ENCODE results near the gene WNT3A.

The WNT3A gene

GRCh38 chr1:228059634-228060457 lies 53.0 kb downstream of the WNT3A start:
- peak overlapping the region; percentile 64 for H3K4me3 Mint-ChIP-seq
- peaks cover 30% of the 10 kb centered on the region for H3K9me3 Mint-ChIP-seq
- no peak overlapping the region for H3K27ac Mint-ChIP-seq
- DNase-seq: peak; percentile 94
- peaks cover 70% of the 10 kb centered on the region for H3K27me3 Mint-ChIP-seq (ENCODE audit: low read depth, poor library complexity)
- H3K36me3 Mint-ChIP-seq (ENCODE audit: low read depth): no peaks in the 10 kb centered on the region
- peaks cover 6% of the 10 kb centered on the region for H3K4me1 Mint-ChIP-seq
- no peak for TF ChIP-seq CTCF (IDR thresholded peaks at IDR 0.05)

DNA sequence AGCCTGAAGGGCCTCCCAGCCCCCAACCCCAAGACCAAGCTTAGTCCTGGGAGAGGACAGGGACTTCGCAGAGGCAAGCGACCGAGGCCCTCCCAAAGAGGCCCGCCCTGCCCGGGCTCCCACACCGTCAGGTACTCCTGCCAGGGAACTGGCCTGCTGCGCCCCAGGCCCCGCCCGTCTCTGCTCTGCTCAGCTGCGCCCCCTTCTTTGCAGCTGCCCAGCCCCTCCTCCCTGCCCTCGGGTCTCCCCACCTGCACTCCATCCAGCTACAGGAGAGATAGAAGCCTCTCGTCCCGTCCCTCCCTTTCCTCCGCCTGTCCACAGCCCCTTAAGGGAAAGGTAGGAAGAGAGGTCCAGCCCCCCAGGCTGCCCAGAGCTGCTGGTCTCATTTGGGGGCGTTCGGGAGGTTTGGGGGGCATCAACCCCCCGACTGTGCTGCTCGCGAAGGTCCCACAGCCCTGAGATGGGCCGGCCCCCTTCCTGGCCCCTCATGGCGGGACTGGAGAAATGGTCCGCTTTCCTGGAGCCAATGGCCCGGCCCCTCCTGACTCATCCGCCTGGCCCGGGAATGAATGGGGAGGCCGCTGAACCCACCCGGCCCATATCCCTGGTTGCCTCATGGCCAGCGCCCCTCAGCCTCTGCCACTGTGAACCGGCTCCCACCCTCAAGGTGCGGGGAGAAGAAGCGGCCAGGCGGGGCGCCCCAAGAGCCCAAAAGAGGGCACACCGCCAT lies 53.8 kb downstream of the WNT3A start:
- TF ChIP-seq CTCF (IDR thresholded peaks at IDR 0.05): no peak
- no peaks in the 10 kb centered on the region for H3K36me3 Mint-ChIP-seq (ENCODE audit: low read depth)
- H3K4me3 Mint-ChIP-seq: peak overlapping the region; percentile 68
- H3K4me1 Mint-ChIP-seq: peaks cover 6% of the 10 kb centered on the region
- H3K27me3 Mint-ChIP-seq (ENCODE audit: low read depth, poor library complexity): peaks cover 65% of the 10 kb centered on the region
- DNase-seq: peak; percentile 38
- H3K27ac Mint-ChIP-seq: no peak overlapping the region
- peaks cover 26% of the 10 kb centered on the region for H3K9me3 Mint-ChIP-seq

- TF ChIP-seq CTCF (IDR thresholded peaks at IDR 0.05): no peak
- Mint-ChIP-seq H3K27me3 (ENCODE audit: low read depth, poor library complexity) (peaks cover 55% of the 10 kb centered on the region), H3K4me1 (peaks cover 9% of the 10 kb centered on the region), H3K36me3 (ENCODE audit: low read depth) (no peaks in the 10 kb centered on the region), H3K9me3 (peaks cover 17% of the 10 kb centered on the region), H3K27ac (no peak overlapping the region), H3K4me3 (peak overlapping the region; percentile 68)
- DNase-seq: no peak
These were observed 54.8 kb downstream of the WNT3A start for GRCh38 chr1:228061411-228062084.

DNA sequence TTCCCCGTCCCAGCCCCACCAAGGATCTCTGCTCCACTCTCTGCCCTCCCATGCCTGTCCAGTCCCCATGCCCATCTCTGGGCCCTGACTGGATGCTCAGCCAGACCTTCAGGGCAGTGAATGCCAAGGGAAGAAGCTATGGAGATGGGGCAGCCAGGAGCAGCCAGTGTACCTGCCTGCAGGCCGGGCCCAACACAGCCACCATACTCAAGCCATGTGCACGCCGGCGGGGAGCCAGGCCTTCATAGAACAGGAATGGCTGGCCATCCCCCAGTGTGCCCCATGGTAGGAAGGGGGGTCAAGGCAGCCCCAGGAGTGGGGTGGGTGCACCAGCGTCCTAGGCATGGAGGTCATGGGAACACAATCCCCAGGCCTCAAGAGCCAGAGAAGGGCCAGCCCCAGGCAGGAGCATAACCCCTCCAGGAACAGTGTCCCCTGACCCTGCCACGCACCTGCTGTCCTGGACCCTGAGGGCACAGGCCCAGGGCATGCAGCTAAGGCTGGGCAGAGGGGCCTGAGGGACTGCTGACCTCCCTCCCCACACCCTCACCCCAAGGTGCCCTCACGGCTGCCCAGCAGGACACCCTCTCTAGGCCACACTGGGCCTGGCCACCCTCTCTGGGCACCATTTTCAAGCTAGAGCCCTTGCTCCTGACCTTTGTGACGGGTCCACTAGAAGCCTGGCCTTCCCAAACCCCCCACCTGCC lies 55.4 kb downstream of the WNT3A start:
- no peak for DNase-seq
- TF ChIP-seq CTCF (IDR thresholded peaks at IDR 0.05): no peak
- no peak overlapping the region for H3K4me3 Mint-ChIP-seq
- peaks cover 12% of the 10 kb centered on the region for H3K9me3 Mint-ChIP-seq
- H3K36me3 Mint-ChIP-seq (ENCODE audit: low read depth): no peaks in the 10 kb centered on the region
- peaks cover 48% of the 10 kb centered on the region for H3K27me3 Mint-ChIP-seq (ENCODE audit: low read depth, poor library complexity)
- peaks cover 12% of the 10 kb centered on the region for H3K4me1 Mint-ChIP-seq
- no peak overlapping the region for H3K27ac Mint-ChIP-seq

- Mint-ChIP-seq H3K4me3 (no peak overlapping the region), H3K27me3 (ENCODE audit: low read depth, poor library complexity) (peaks cover 43% of the 10 kb centered on the region), H3K4me1 (peaks cover 12% of the 10 kb centered on the region), H3K27ac (no peak overlapping the region), H3K9me3 (peaks cover 6% of the 10 kb centered on the region), H3K36me3 (ENCODE audit: low read depth) (no peaks in the 10 kb centered on the region)
- no peak for DNase-seq
- TF ChIP-seq CTCF (IDR thresholded peaks at IDR 0.05): no peak
These were observed 56.0 kb downstream of the WNT3A start for GRCh38 chr1:228062812-228063211.

Measured in nephron progenitor cell (in vitro differentiated cells).